Stimulated activated CD4-positive, alpha-beta T cell treated with anti-CD3 and anti-CD28 coated beads, Interleukin-4, amount 100 ng/mL, for 48 hours (primary cell): Measurements from ENCODE around the gene POLR3B.
"Not testable (repeated sequence)": the region's sequence is repeated elsewhere in the genome, so short reads cannot be mapped to it uniquely, and the experiment has no call there.

ENCODE experiments used
- DNase-seq, 2 donors: peaks; one replicate each; pipeline ENCODE4 v3.0.0-alpha.2; 2020; ENCODE audit warnings: low read depth in 2 of 2

POLR3B gene

GRCh38 chr12:106357549-106358395 is at the start of gene POLR3B:
Gene POLR3B, plus strand, starts transcription at chr12:106357748. Its CDS starts 132 bp downstream, at chr12:106357880.
- DNase-seq: peak; percentile 94

GRCh38 chr12:106308121-106308520 is 49.4 kb upstream of the POLR3B start:
- no peak for DNase-seq

GRCh38 chr12:106308611-106309010 is 48.9 kb upstream of the POLR3B start:
- DNase-seq: no peak

GRCh38 chr12:106309671-106310505 is 47.7 kb upstream of the POLR3B start:
- DNase-seq: no peak

- DNase-seq: no peak
These were observed 46.9 kb upstream of the POLR3B start for GRCh38 chr12:106310687-106311086.

- no peak for DNase-seq
These were observed 46.4 kb upstream of the POLR3B start for GRCh38 chr12:106311139-106311538.

GRCh38 chr12:106313413-106313812 is 44.1 kb upstream of the POLR3B start:
- DNase-seq: not testable (repeated sequence)

- DNase-seq: no peak
These were observed 42.0 kb upstream of the POLR3B start for GRCh38 chr12:106315523-106315922.

- no peak for DNase-seq
These were observed 40.0 kb upstream of the POLR3B start for GRCh38 chr12:106317406-106318082.

GRCh38 chr12:106321139-106321850 is 36.3 kb upstream of the POLR3B start:
- no peak for DNase-seq

GRCh38 chr12:106323537-106323936 is 34.0 kb upstream of the POLR3B start:
- no peak for DNase-seq

- no peak for DNase-seq
These were observed 30.2 kb upstream of the POLR3B start for GRCh38 chr12:106327309-106327869.

GRCh38 chr12:106328735-106329134 is 28.8 kb upstream of the POLR3B start:
- no peak for DNase-seq

GRCh38 chr12:106329231-106329982 is 28.1 kb upstream of the POLR3B start:
- DNase-seq: no peak

- no peak for DNase-seq
These were observed 25.9 kb upstream of the POLR3B start for GRCh38 chr12:106331599-106331998.

- DNase-seq: no peak
These were observed 25.0 kb upstream of the POLR3B start for GRCh38 chr12:106332536-106332935.

GRCh38 chr12:106333010-106333409 is 24.5 kb upstream of the POLR3B start:
- DNase-seq: no peak

- DNase-seq: no peak
These were observed 23.8 kb upstream of the POLR3B start for GRCh38 chr12:106333756-106334155.

GRCh38 chr12:106341086-106341877 is 16.3 kb upstream of the POLR3B start:
- no peak for DNase-seq
